A549 treated with Hydrocortisone at 1 μM for 4 hours (cell line): ENCODE measurements around the gene SLC50A1. TPM values are rescaled to one million over a fixed set of nuclear protein-coding genes. Genes with fewer than 3 reads are reported as not detected.

Experiments used
- total RNA-seq: library from RNA; stranded (reverse); fragments of 200-300 nt; extraction: Qiagen RNA extraction; gene quantifications from 5 replicates; pipeline ENCODE4 v1.2.3, GENCODE V29; 2022

SLC50A1 gene, protein sequence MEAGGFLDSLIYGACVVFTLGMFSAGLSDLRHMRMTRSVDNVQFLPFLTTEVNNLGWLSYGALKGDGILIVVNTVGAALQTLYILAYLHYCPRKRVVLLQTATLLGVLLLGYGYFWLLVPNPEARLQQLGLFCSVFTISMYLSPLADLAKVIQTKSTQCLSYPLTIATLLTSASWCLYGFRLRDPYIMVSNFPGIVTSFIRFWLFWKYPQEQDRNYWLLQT
- total RNA-seq, result 32.8 to 36.7 TPM (median 34.6 TPM) in 5 replicates

GRCh38 chr1:155135415-155136028, at the start of gene SLC50A1:
Gene SLC50A1 (plus strand): TSS chr1:155135852. CDS start chr1:155135912, 60 bp downstream.

DNA sequence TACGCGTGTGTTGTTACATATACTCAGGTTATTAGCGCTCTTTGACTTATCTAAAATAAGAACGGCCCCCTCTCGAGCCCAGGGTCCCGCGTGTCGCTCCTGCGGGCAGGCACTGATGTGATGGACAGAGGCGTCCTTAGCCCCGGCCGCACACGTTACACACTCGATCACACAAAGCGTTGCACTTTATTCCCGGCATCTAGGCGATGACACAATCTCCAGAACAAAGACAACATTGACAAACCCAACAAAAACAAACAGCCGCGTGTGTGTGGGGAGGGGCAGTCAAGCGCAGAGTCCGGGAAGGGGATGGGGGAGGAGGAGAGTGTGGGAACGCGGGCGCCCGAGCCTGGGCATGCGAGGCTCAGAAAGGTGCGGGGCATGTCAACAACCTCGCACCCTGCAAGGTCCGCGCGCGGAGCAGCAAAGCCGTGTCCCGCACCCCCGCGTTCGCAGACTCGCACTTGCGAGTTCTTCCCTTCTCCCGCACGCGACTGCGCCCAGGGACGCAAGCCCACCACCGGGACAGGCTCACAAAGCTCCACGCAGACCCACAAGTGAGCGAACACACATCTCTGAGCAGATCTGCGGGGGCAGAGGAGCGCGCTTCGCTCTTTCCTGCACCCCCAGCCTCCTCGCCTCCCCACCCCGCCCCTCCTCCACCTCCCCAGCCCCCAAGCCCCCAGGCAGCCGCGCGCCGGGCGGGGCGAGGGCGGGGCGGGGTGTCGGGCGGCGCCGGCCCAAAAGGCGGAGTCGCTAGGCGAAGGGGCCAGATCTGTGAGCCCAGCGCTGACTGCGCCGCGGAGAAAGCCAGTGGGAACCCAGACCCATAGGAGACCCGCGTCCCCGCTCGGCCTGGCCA, 8.3 kb upstream of the SLC50A1 start, which contains the start of gene EFNA1:
EFNA1 (plus strand) TSS at position 772 of the 862 bp plus-strand sequence. CDS start 102 bp downstream, outside the sequence.

GRCh38 chr1:155139895-155140629, 4.4 kb downstream of the SLC50A1 start, which contains the start of gene DPM3:
Gene DPM3 (minus strand): TSS chr1:155140531. CDS start chr1:155140240, 291 bp downstream.

DNA sequence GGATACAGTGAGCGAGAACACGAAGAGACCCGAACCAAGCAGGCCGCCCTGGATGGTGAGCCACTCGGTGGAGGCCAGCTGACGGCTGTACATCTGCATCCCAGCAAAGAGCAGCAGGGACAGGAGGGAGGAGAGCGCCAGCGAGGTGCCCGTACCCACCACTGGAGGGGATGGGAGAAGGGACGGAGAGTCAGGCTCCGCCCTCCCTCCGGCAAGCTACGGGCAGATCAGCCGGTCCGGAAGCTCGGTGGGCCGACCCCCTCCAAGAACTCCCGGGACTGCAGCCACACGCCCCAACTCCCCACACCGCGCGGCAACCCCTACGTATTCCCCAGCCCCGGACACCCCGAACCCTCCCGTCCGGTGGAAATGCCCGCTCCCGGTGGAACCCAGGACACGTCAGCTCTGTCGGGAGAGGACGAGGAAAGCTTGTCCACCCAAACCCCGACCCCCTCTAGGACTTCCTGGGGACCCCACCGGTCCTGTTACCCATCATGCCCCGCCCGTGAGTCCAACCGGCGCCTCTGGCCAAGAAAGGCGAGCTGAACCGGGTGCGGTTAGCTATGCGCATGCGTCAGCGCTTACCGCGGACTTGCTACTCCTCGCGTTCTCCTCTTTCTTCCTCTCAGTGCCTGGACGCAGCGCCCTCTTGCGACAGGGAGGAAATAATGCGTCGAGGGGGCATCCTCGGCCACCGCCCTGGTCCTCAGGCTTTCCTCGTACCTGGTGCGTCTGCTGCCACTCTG, 37.3 kb downstream of the SLC50A1 start, which contains the start of gene KRTCAP2:
KRTCAP2 (minus strand) TSS at position 573 of the 746 bp plus-strand sequence; CDS start at position 493, 80 bp downstream.

DNA sequence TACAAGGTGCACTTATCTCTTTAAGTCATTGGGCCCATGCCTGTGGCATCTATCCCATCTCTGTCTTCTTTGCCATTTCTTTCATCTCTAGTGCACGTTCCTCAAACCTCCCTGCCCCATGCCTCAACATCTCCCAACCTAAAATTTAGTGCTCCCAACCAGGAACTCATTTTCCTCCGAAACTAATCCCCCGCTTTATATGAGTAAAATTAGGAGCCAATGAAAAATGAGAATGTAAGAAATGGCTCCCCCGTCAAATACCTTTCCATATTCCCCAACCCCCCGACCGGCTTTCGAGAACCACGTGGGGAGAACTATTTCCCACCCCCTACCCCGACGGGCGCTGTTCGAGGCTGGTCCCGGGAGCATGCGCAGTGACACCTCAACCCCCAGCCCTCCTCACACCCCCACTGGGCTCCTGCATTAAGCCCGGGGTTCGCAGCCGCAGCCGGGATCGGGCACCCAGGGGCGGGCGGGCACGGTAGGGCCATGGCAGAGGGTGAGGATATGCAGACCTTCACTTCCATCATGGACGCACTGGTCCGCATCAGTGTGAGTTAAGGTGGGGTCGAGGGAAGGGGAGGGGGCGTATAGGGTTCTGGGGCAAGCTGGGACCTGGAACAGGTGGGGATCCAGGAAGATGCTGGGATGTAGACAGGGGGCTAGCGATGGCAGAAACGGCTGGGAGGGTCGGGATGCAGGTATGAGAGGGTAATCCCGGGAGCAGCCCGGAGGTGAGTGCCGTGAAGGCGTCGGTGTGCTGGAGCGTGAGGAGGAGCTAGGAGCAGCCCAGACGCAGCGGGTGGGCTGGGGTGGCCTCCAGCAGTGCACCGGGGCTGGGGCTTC, 38.0 kb downstream of the SLC50A1 start, which contains the start of gene TRIM46:
TRIM46 (plus strand) TSS at position 372 of the 846 bp plus-strand sequence; CDS start at position 490, 118 bp downstream.

Other genes with a start within 250 kb of the SLC50A1 start
- 42.1 to 48.4 TPM (median 43.6 TPM) in 5 replicates for gene PMVK, start 199.1 kb upstream of the SLC50A1 start, total RNA-seq
- 13.1 to 16.1 TPM (median 14.7 TPM) in 5 replicates for gene PBXIP1, start 179.8 kb upstream of the SLC50A1 start, total RNA-seq
- gene PYGO2, start 174.1 kb upstream of the SLC50A1 start, total RNA-seq, result 20.1 to 24.8 TPM (median 23.2 TPM) in 5 replicates
- 194 to 253 TPM (median 238 TPM) in 5 replicates for gene SHC1, start 165.1 kb upstream of the SLC50A1 start, total RNA-seq
- gene CKS1B, start 161.2 kb upstream of the SLC50A1 start, total RNA-seq, result 311 to 367 TPM (median 344 TPM) in 5 replicates
- 38.8 to 45.4 TPM (median 43.8 TPM) in 5 replicates for gene FLAD1, start 152.5 kb upstream of the SLC50A1 start, total RNA-seq
- gene LENEP, start 142.3 kb upstream of the SLC50A1 start, total RNA-seq, result not detected in 5 replicates
- 44.8 to 52.9 TPM (median 49.0 TPM) in 5 replicates for gene ZBTB7B, start 133.1 kb upstream of the SLC50A1 start, total RNA-seq
- gene DCST2, start 102.1 kb upstream of the SLC50A1 start, total RNA-seq, result 0.37 to 0.77 TPM (median 0.52 TPM) in 5 replicates
- gene DCST1, start 102.0 kb upstream of the SLC50A1 start, total RNA-seq, result 0.07 to 0.08 TPM in 2 of 5 replicates, not detected in the others
- 84.2 to 106 TPM (median 101 TPM) in 5 replicates for gene ADAM15, start 84.5 kb upstream of the SLC50A1 start, total RNA-seq
- gene EFNA4, start 72.1 kb upstream of the SLC50A1 start, total RNA-seq, result 12.3 to 15.4 TPM (median 13.0 TPM) in 5 replicates
- gene EFNA3, start 57.0 kb upstream of the SLC50A1 start, total RNA-seq, result 9.7 to 11.7 TPM (median 11.6 TPM) in 5 replicates
- gene EFNA1, start 8.0 kb upstream of the SLC50A1 start, total RNA-seq, result 21.4 to 32.6 TPM (median 26.0 TPM) in 5 replicates
- gene DPM3, start 4.7 kb downstream of the SLC50A1 start, total RNA-seq, result 69.5 to 108 TPM (median 98.1 TPM) in 5 replicates
- gene KRTCAP2, start 37.5 kb downstream of the SLC50A1 start, total RNA-seq, result 187 to 257 TPM (median 250 TPM) in 5 replicates
- 1.7 to 2.9 TPM (median 2.7 TPM) in 5 replicates for gene TRIM46, start 38.0 kb downstream of the SLC50A1 start, total RNA-seq
- gene THBS3, start 72.0 kb downstream of the SLC50A1 start, total RNA-seq, result 7.6 to 9.3 TPM (median 8.5 TPM) in 5 replicates
- 63.2 to 79.8 TPM (median 74.7 TPM) in 5 replicates for gene MTX1, start 72.8 kb downstream of the SLC50A1 start, total RNA-seq
- 31.8 to 36.8 TPM (median 32.8 TPM) in 5 replicates for gene ENTREP3, start 119.6 kb downstream of the SLC50A1 start, total RNA-seq
- gene SCAMP3, start 126.5 kb downstream of the SLC50A1 start, total RNA-seq, result 94.3 to 128 TPM (median 118 TPM) in 5 replicates
- 22.3 to 26.3 TPM (median 25.4 TPM) in 5 replicates for gene CLK2, start 137.7 kb downstream of the SLC50A1 start, total RNA-seq
- 3.5 to 5.3 TPM (median 4.6 TPM) in 5 replicates for gene HCN3, start 141.6 kb downstream of the SLC50A1 start, total RNA-seq
- not detected in 5 replicates for gene PKLR, start 165.6 kb downstream of the SLC50A1 start, total RNA-seq
- gene FDPS, start 173.0 kb downstream of the SLC50A1 start, total RNA-seq, result 158 to 180 TPM (median 168 TPM) in 5 replicates
- 42.2 to 54.3 TPM (median 53.4 TPM) in 5 replicates for gene RUSC1, start 185.0 kb downstream of the SLC50A1 start, total RNA-seq